ENCODE results near the gene MAD1L1. TPM values are rescaled to one million over a fixed set of nuclear protein-coding genes. Genes with fewer than 3 reads are reported as not detected.

Gene MAD1L1
- total and polyA plus RNA-seq, 2 donors (not counting 3 experiments of a cell fraction or from before 2014, with no cell fraction given), result 34.1 to 42.3 TPM

GRCh38 chr7:2149672-2150444 is 82.9 kb downstream of the MAD1L1 start:
- Histone ChIP-seq H4K20me1 (replicated peaks; ENCODE audit: control insufficient read depth, extremely low read depth, insufficient read depth, low read length) (no peaks in the 10 kb centered on the region), H3K9me3 (replicated peaks; ENCODE audit: control insufficient read depth, insufficient read depth, low read length) (no peaks in the 10 kb centered on the region), H3K9ac (replicated peaks; ENCODE audit: extremely low read depth, insufficient read depth, low read length) (no peak overlapping the region), H3K79me2 (ENCODE audit: control insufficient read depth, insufficient read depth, low read length) (no peaks in the 10 kb centered on the region), H3K4me2 (ENCODE audit: insufficient read depth, low read length) (no peak overlapping the region), H3K9me1 (replicated peaks; ENCODE audit: control insufficient read depth, extremely low read depth, insufficient read depth, low read length) (no peaks in the 10 kb centered on the region), H3K4me3 (replicated peaks in 1 of 3; ENCODE audit: insufficient read depth in 1 of 3, low read depth in 1 of 3, low read length in 3 of 3) (no peak overlapping the region), H3K27me3 (ENCODE audit: control insufficient read depth in 2 of 2, insufficient read depth in 2 of 2, low read length in 2 of 2) (no peaks in the 10 kb centered on the region), H3K36me3 (ENCODE audit: control insufficient read depth in 2 of 2, extremely low read depth in 1 of 2, insufficient read depth in 2 of 2, low read length in 2 of 2) (peaks cover 0 to 7% of the 10 kb centered on the region in 2 experiments), H3K4me1 (ENCODE audit: control insufficient read depth, extremely low read depth, insufficient read depth, low read length) (no peaks in the 10 kb centered on the region), H2AFZ (ENCODE audit: low read depth, low read length) (no peak overlapping the region), H3K27ac (ENCODE audit: insufficient read depth, low read depth, low read length) (no peak overlapping the region)
- FAIRE-seq (no peak), DNase-seq (ENCODE audit: low read depth, low spot score) (no peak)
- POLR2A ChIA-PET, result no interaction called here
- dilution Hi-C loops (cut with MboI; ENCODE audit: extremely low pct_ligation_motif_present, low sequenced_read_pairs), result no loop called here
- intact Hi-C loops (cut with micrococcal nuclease), result no loop called here
- BruUV-seq (replicated peaks), result no TSS peak
- CTCF ChIA-PET, result no interaction called here
- TF ChIP-seq CTCF (IDR thresholded peaks at IDR 0.05; ENCODE audit: extremely low read depth in 1 of 2, insufficient read depth in 1 of 2, low read depth in 1 of 2, low read length in 2 of 2), result no peak
- no peak for TF ChIP-seq MAX (IDR thresholded peaks at IDR 0.05; ENCODE audit: insufficient read depth, insufficient read length)
- no peak for TF ChIP-seq POLR2AphosphoS5 (IDR thresholded peaks at IDR 0.05; ENCODE audit: insufficient read depth, low read depth, low read length)
- no peak for TF ChIP-seq FOS (IDR thresholded peaks at IDR 0.05; ENCODE audit: borderline replicate concordance, insufficient read depth, low read length)
- TF ChIP-seq JUN (IDR thresholded peaks at IDR 0.05; ENCODE audit: borderline replicate concordance, insufficient read depth, insufficient read length, low read depth), result no peak
